H9 (cell line): Measurements from ENCODE around the gene SLC27A1. TPM values are rescaled to one million over a fixed set of nuclear protein-coding genes. Genes with fewer than 3 reads are reported as not detected.

ENCODE experiments used
- DNase-seq: peaks from one replicate; pipeline ENCODE4 v3.0.0-alpha.2; 2017
- H2AFZ ChIP-seq: one replicate; pipeline ENCODE4 v1.6.1; 2013; ENCODE audit warnings: mild to moderate bottlenecking, low read length, control low read depth, moderate library complexity
- H2AK5ac ChIP-seq: 2 replicates; pipeline ENCODE4 v1.6.1; 2013; ENCODE audit warnings: low read length, control low read depth, mixed read lengths; ENCODE audit not compliant: insufficient read length
- H2BK120ac ChIP-seq: one replicate; pipeline ENCODE4 v1.6.1; 2013; ENCODE audit warnings: low read depth, mild to moderate bottlenecking, low read length, control low read depth, inconsistent platforms; ENCODE audit not compliant: poor library complexity, severe bottlenecking
- H2BK12ac ChIP-seq: 2 replicates; pipeline ENCODE4 v1.6.1; 2013; ENCODE audit warnings: low read length, control low read depth, mixed read lengths, low read depth; ENCODE audit not compliant: insufficient read length
- H2BK15ac ChIP-seq: 2 replicates; pipeline ENCODE4 v1.6.1; 2013; ENCODE audit warnings: low read depth, low read length, control low read depth
- H2BK20ac ChIP-seq: one replicate; pipeline ENCODE4 v1.6.1; 2013; ENCODE audit warnings: low read depth, mild to moderate bottlenecking, low read length, control low read depth, inconsistent platforms; ENCODE audit not compliant: poor library complexity, severe bottlenecking
- H2BK5ac ChIP-seq: 2 replicates; pipeline ENCODE4 v1.6.1; 2013; ENCODE audit warnings: low read length, control low read depth, mixed read lengths; ENCODE audit not compliant: insufficient read length
- H3K14ac ChIP-seq: 2 replicates; pipeline ENCODE4 v1.6.1; 2013; ENCODE audit warnings: low read length, control low read depth; ENCODE audit not compliant: insufficient read depth
- H3K18ac ChIP-seq: 2 replicates; pipeline ENCODE4 v1.6.1; 2013; ENCODE audit warnings: low read depth, mild to moderate bottlenecking, mixed read lengths, low read length, control low read depth; ENCODE audit not compliant: insufficient read length
- H3K23ac ChIP-seq: 2 replicates; pipeline ENCODE4 v1.6.1; 2013; ENCODE audit warnings: low read length, control low read depth, mixed read lengths, low read depth; ENCODE audit not compliant: insufficient read length
- H3K23me2 ChIP-seq: 2 replicates; pipeline ENCODE4 v1.6.1; 2013; ENCODE audit warnings: low read depth, mild to moderate bottlenecking, mixed read lengths, low read length, control low read depth; ENCODE audit not compliant: insufficient read length, poor library complexity, severe bottlenecking
- H3K27ac ChIP-seq: 2 replicates; pipeline ENCODE4 v1.5.1; 2013; ENCODE audit warnings: low read length, control low read depth, mixed read lengths, low read depth; ENCODE audit not compliant: insufficient read length
- H3K27me3 ChIP-seq: 2 replicates; pipeline ENCODE4 v1.6.1; 2013; ENCODE audit warnings: low read length, control low read depth, inconsistent platforms; ENCODE audit not compliant: insufficient read depth
- H3K4ac ChIP-seq: 2 replicates; pipeline ENCODE4 v1.6.1; 2013; ENCODE audit warnings: low read depth, mild to moderate bottlenecking, control low read depth, inconsistent platforms, low read length, moderate library complexity
- H3K4me1 ChIP-seq: 2 replicates; pipeline ENCODE4 v1.6.1; 2013; ENCODE audit warnings: low read length, control low read depth, inconsistent platforms; ENCODE audit not compliant: insufficient read depth
- H3K4me2 ChIP-seq: 2 replicates; pipeline ENCODE4 v1.6.1; 2013; ENCODE audit warnings: low read length, control low read depth, mixed read lengths; ENCODE audit not compliant: insufficient read length, insufficient read depth
- H3K56ac ChIP-seq: 2 replicates; pipeline ENCODE4 v1.6.1; 2013; ENCODE audit warnings: low read depth, mild to moderate bottlenecking, mixed read lengths, low read length, control low read depth; ENCODE audit not compliant: insufficient read length
- H3K79me1 ChIP-seq: 2 replicates; pipeline ENCODE4 v1.6.1; 2013; ENCODE audit warnings: low read depth, mild to moderate bottlenecking, moderate library complexity, low read length, control low read depth, inconsistent platforms; ENCODE audit not compliant: insufficient read depth, poor library complexity, severe bottlenecking
- H3K79me2 ChIP-seq: 2 replicates; pipeline ENCODE4 v1.6.1; 2013; ENCODE audit warnings: low read length, control low read depth, inconsistent platforms; ENCODE audit not compliant: insufficient read depth
- H3K9ac ChIP-seq: 2 replicates; pipeline ENCODE4 v1.6.1; 2013; ENCODE audit warnings: low read length, control low read depth, mixed read lengths; ENCODE audit not compliant: insufficient read length; ENCODE audit errors: extremely low read depth
- H3K9me3 ChIP-seq: one replicate; pipeline ENCODE4 v1.6.1; 2013; ENCODE audit warnings: low read depth, low read length, inconsistent platforms; ENCODE audit not compliant: control insufficient read depth
- H3T11ph ChIP-seq: one replicate; pipeline ENCODE4 v1.6.1; 2013; ENCODE audit warnings: mild to moderate bottlenecking, low read length, control low read depth, inconsistent platforms
- H4K20me1 ChIP-seq: one replicate; pipeline ENCODE4 v1.6.1; 2013; ENCODE audit not compliant: control insufficient read depth, insufficient read length, insufficient read depth
- H4K5ac ChIP-seq: 2 replicates; pipeline ENCODE4 v1.6.1; 2013; ENCODE audit warnings: low read depth, mild to moderate bottlenecking, mixed read lengths, low read length, control low read depth; ENCODE audit not compliant: insufficient read length
- H4K8ac ChIP-seq: replicated peaks from 2 replicates; pipeline ENCODE4 v1.6.1; 2013; ENCODE audit warnings: low read length, control low read depth, mixed read lengths, low read depth; ENCODE audit not compliant: insufficient read length
- H4K91ac ChIP-seq: 2 replicates; pipeline ENCODE4 v1.6.1; 2013; ENCODE audit warnings: low read depth, mild to moderate bottlenecking, moderate library complexity, mixed read lengths, low read length, control low read depth; ENCODE audit not compliant: insufficient read length
- H3K27ac Mint-ChIP-seq, 3 experiments: 2 replicates in 2 of 3; 3 replicates in 1 of 3; pipeline ENCODE4 v1.8.0; 2020 to 2021; ENCODE audit warnings: mixed read lengths in 3 of 3, mild to moderate bottlenecking in 1 of 3, moderate library complexity in 1 of 3
- H3K27me3 Mint-ChIP-seq: 2 replicates; pipeline ENCODE4 v1.8.0; 2021; ENCODE audit warnings: low read depth, mild to moderate bottlenecking, moderate library complexity, mixed read lengths
- H3K36me3 Mint-ChIP-seq, 3 experiments: 2 replicates in 2 of 3; 3 replicates in 1 of 3; pipeline ENCODE4 v1.8.0; 2020 to 2021; ENCODE audit warnings: low read depth in 3 of 3, mixed read lengths in 3 of 3; ENCODE audit not compliant: insufficient read depth in 1 of 3
- H3K4me1 Mint-ChIP-seq, 2 experiments: 2 replicates each; pipeline ENCODE4 v1.8.0; 2020; ENCODE audit warnings: mixed read lengths in 2 of 2
- H3K4me3 Mint-ChIP-seq, 2 experiments: 2 replicates in 1 of 2; 3 replicates in 1 of 2; pipeline ENCODE4 v1.8.0; 2020 to 2021; ENCODE audit warnings: mild to moderate bottlenecking in 2 of 2, mixed read lengths in 2 of 2, moderate library complexity in 1 of 2
- H3K9me3 Mint-ChIP-seq, 2 experiments: 2 replicates in 1 of 2; 3 replicates in 1 of 2; pipeline ENCODE4 v1.8.0; 2020; ENCODE audit warnings: mild to moderate bottlenecking in 2 of 2, mixed read lengths in 2 of 2, moderate library complexity in 1 of 2
- CTCF ChIP-seq: fragments of 200-600 bp; sonication (generic); conservative IDR thresholded peaks from 3 replicates; pipeline ENCODE4 v1.8.0; 2021; ENCODE audit warnings: antibody characterized with exemption, mild to moderate bottlenecking
- WGBS: extraction: QIAGEN DNeasy Blood & Tissue Kit; methylation state at CpG from one replicate; pipeline ENCODE4 v1.1.7; 2013; ENCODE audit warnings: missing lambda C conversion rate, low lambda C conversion rate, mixed read lengths; ENCODE audit not compliant: insufficient read length; ENCODE audit errors: extremely low coverage; 5-methylcytosine and 5-hydroxymethylcytosine counted together
- total RNA-seq: library from RNA; stranded (reverse); gene quantifications from 2 replicates; pipeline ENCODE4 v1.2.1, GENCODE V29; 2021

Gene SLC27A1
- total RNA-seq, 1 experiment from 2014 or later: 6.4 TPM

- H3K36me3 Mint-ChIP-seq: no peaks in the 10 kb centered on the region; a peak in 1 of 7 replicates
- peak overlapping the region; percentile 33 for H3K9ac ChIP-seq
- no peak overlapping the region for H4K91ac ChIP-seq
- H3K56ac ChIP-seq: no peak overlapping the region
- H3K14ac ChIP-seq: no peak overlapping the region
- H3K23me2 ChIP-seq: peaks cover 17% of the 10 kb centered on the region
- H2AFZ ChIP-seq: no peak overlapping the region
- no peak for DNase-seq
- no peak overlapping the region for H2BK20ac ChIP-seq
- no peak overlapping the region for H4K8ac ChIP-seq
- H2BK5ac ChIP-seq: no peak overlapping the region
- no peak overlapping the region for H3K27ac ChIP-seq
- no CpG with 5 or more reads among the region's 12 CpGs for WGBS
- H3K27me3 ChIP-seq: peaks cover 5% of the 10 kb centered on the region; the same call in 1 of the 2 replicates
- TF ChIP-seq CTCF: no peak
- no peak overlapping the region for H3K4ac ChIP-seq
- H2BK12ac ChIP-seq: no peak overlapping the region
- H3K79me1 ChIP-seq: no peaks in the 10 kb centered on the region
- H3K9me3 Mint-ChIP-seq: no peaks in the 10 kb centered on the region; a peak in 2 of 5 replicates
- H3K4me3 Mint-ChIP-seq: peak overlapping the region; percentile 87 to 95
- H3K4me2 ChIP-seq: peak overlapping the region; percentile 65
- no peaks in the 10 kb centered on the region for H4K20me1 ChIP-seq
- H3K4me1 ChIP-seq: no peaks in the 10 kb centered on the region
- H3K23ac ChIP-seq: no peak overlapping the region
- H3K27ac Mint-ChIP-seq: no peak overlapping the region
- H4K5ac ChIP-seq: no peak overlapping the region
- peaks cover 37% of the 10 kb centered on the region for H3K27me3 Mint-ChIP-seq
- no peak overlapping the region for H2BK120ac ChIP-seq
- H3K79me2 ChIP-seq: no peaks in the 10 kb centered on the region
- no peak overlapping the region for H2AK5ac ChIP-seq
- H2BK15ac ChIP-seq: no peak overlapping the region; the same call in 1 of the 2 replicates
- H3T11ph ChIP-seq: no peak overlapping the region
- H3K4me1 Mint-ChIP-seq: peaks cover 17 to 27% of the 10 kb centered on the region in 2 experiments
- H3K18ac ChIP-seq: no peak overlapping the region
- H3K9me3 ChIP-seq: no peaks in the 10 kb centered on the region
Measured at GRCh38 chr19:17471410-17472125, 1.2 kb downstream of the SLC27A1 start.
